ENCODE data around the gene TMEM50B.
A peak's percentile ranks its signal among the peaks of the same experiment; 100 is the strongest.
"Not testable (repeated sequence)": the region's sequence is repeated elsewhere in the genome, so short reads cannot be mapped to it uniquely, and the experiment has no call there.

Gene TMEM50B

GRCh38 chr21:33478182-33478581 lies 1.6 kb downstream of the TMEM50B start:
- intact Hi-C loops (cut with DNase I; ENCODE audit: low total_unique reads) = loop anchor here (10.0 kb wide), 1 partner anchor 1407 kb away; no protein-coding TSS in a partner anchor
- no peaks in the 10 kb centered on the region for H3K27me3 ChIP-seq
- DNase-seq = no peak
- H3K36me3 ChIP-seq = no peaks in the 10 kb centered on the region
- peak overlapping the region; percentile 70 to 79 for H3K4me3 ChIP-seq
- H3K4me1 ChIP-seq = peaks cover 0 to 23% (median 12%) of the 10 kb centered on the region in 4 donors
- H3K27ac ChIP-seq = peak overlapping the region; percentile 84 to 96
- H3K9me3 ChIP-seq = no peaks in the 10 kb centered on the region
- no peak for TF ChIP-seq CTCF (IDR thresholded peaks at IDR 0.05)

- intact Hi-C loops (cut with DNase I; ENCODE audit: low total_unique reads) = loop anchor here (10.0 kb wide), 1 partner anchor 1408 kb away; no protein-coding TSS in a partner anchor
These were observed 2.7 kb downstream of the TMEM50B start for GRCh38 chr21:33477066-33477465.

GRCh38 chr21:33473344-33473743 lies 6.4 kb downstream of the TMEM50B start:
- H3K27ac ChIP-seq = no peak overlapping the region
- DNase-seq = no peak

More at GRCh38 chr21:33477066-33477465, 2.7 kb downstream of the TMEM50B start:
- Histone ChIP-seq H3K36me3 (no peaks in the 10 kb centered on the region), H3K27me3 (no peaks in the 10 kb centered on the region), H3K4me1 (peaks cover 0 to 23% (median 12%) of the 10 kb centered on the region in 4 donors), H3K9me3 (no peaks in the 10 kb centered on the region), H3K27ac (no peak overlapping the region), H3K4me3 (no peak overlapping the region)
- no peak for DNase-seq
- no peak for TF ChIP-seq CTCF (IDR thresholded peaks at IDR 0.05)

GRCh38 chr21:33470701-33471100 lies 9.1 kb downstream of the TMEM50B start:
- H3K36me3 ChIP-seq = peaks cover 3 to 5% (median 3%) of the 10 kb centered on the region in 3 donors
- DNase-seq = no peak
- H3K4me1 ChIP-seq = peaks cover 0 to 9% (median 4%) of the 10 kb centered on the region in 4 donors
- H3K4me3 ChIP-seq = no peak overlapping the region
- no peak for TF ChIP-seq CTCF (IDR thresholded peaks at IDR 0.05)
- no peaks in the 10 kb centered on the region for H3K9me3 ChIP-seq
- H3K27me3 ChIP-seq = no peaks in the 10 kb centered on the region
- intact Hi-C loops (cut with DNase I; ENCODE audit: low total_unique reads) = loop anchor here (10.0 kb wide), 1 partner anchor 1414 kb away; no protein-coding TSS in a partner anchor
- H3K27ac ChIP-seq = no peak overlapping the region

More at GRCh38 chr21:33473344-33473743, 6.4 kb downstream of the TMEM50B start:
- Histone ChIP-seq H3K9me3 (no peaks in the 10 kb centered on the region), H3K36me3 (no peaks in the 10 kb centered on the region), H3K4me1 (peaks cover 0 to 18% (median 12%) of the 10 kb centered on the region in 4 donors), H3K4me3 (no peak overlapping the region), H3K27me3 (no peaks in the 10 kb centered on the region)
- TF ChIP-seq CTCF (IDR thresholded peaks at IDR 0.05) = no peak
- intact Hi-C loops (cut with DNase I; ENCODE audit: low total_unique reads) = loop anchor here (10.0 kb wide), 1 partner anchor 1411 kb away; no protein-coding TSS in a partner anchor

GRCh38 chr21:33469183-33469582 lies 10.6 kb downstream of the TMEM50B start:
- H3K36me3 ChIP-seq; H3K4me1 ChIP-seq; H3K9me3 ChIP-seq; DNase-seq; H3K27ac ChIP-seq; H3K27me3 ChIP-seq; H3K4me3 ChIP-seq; intact Hi-C loops (cut with DNase I; ENCODE audit: low total_unique reads): not testable (repeated sequence)

- H3K4me1 ChIP-seq = no peaks in the 10 kb centered on the region
- TF ChIP-seq CTCF (IDR thresholded peaks at IDR 0.05) = no peak
- no peak overlapping the region for H3K27ac ChIP-seq
- intact Hi-C loops (cut with DNase I; ENCODE audit: low total_unique reads) = no loop called here
- H3K4me3 ChIP-seq = no peak overlapping the region
- H3K36me3 ChIP-seq = peaks cover 36 to 54% (median 53%) of the 10 kb centered on the region in 3 donors
- no peaks in the 10 kb centered on the region for H3K9me3 ChIP-seq
- H3K27me3 ChIP-seq = no peaks in the 10 kb centered on the region
- DNase-seq = no peak
These were observed 18.1 kb downstream of the TMEM50B start for GRCh38 chr21:33461538-33462250.

Data from tibial artery (tissue), 4 donors.